WI38 (cell line): Measurements from ENCODE around the gene CCDC78.

ENCODE experiments used
- H3K4me3 ChIP-seq: 2 replicates; pipeline ENCODE4 v1.5.1; 2011; ENCODE audit warnings: low read depth, mild to moderate bottlenecking, control low read depth, low read length
- CTCF ChIP-seq: IDR thresholded peaks from 2 replicates; pipeline ENCODE4 v1.5.1; 2012; ENCODE audit warnings: low read depth, mild to moderate bottlenecking, control low read depth, low read length

CCDC78 gene

DNA sequence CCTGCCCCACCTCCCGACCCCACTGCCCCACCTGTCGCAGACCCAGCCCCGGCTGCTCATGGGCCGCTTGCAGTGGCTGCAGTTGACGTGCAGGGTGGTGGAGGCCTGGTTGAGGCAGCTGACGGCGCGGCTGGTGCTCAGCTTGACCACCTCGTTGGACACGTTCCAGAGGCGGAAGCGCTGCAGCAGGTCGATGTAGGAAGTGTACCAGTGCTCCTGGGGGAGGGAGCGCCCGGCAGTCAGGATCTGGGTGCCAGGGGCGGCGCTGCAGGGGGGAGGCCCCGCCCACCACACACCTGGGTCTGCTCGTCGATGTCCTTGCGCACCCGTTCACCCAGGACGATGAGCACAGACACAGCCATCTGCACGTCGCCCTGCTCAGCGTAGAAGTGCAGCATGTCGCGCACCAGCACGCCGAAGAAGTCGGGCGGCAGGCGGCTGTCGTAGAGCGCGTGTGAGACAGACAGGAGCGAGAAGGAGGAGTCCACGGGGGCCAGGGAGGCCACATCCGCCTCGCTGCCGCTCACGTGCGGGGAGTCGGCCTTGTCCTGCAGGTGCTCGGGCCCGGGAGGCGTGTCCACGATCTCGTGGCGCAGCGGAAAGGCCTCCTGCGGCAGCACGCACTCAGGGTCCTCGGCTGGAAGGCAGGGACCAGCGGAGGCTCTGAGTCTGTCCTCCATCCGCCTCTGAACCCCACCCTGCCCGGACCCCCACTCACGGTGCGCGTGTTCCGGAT lies 41.1 kb downstream of the CCDC78 start:
- H3K4me3 ChIP-seq: no peak overlapping the region
- TF ChIP-seq CTCF: no peak

DNA sequence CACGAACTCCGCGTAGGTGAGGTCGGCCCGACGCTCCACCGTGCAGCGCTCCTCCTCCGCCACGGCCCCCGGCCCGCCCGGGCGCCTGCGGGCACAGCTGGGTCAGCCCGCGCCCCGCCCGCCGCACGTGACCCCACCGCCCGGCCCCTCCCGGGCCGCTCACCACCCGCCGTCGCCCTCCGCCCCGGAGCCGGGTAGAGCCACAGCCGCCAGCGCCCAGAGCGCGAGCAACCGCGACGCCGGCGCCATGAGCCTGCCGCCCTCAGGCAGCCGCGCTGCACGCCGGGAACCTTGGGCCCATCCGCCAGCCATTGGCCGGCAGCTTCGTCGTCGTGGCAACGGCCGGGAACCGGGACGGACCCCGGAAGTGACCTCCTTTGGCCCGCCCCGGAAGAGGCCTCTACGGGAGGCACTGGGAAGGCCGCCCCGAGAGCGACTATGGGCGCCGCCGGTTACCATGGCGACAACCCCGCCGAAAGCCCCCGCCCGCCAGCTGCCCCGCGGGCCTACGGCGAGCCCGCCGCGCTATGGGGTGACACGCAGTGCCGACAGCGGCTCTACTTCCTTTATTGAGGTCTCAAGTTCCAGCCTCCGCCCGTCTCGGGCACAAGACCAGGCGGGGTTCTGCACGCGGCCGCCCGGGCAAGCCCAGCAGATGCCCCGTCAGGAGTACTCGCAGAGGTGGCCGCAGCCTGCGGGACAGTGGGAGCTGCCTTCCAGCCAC lies 42.0 kb downstream of the CCDC78 start, which contains the start of gene JMJD8:
TSS of gene JMJD8 (minus strand) at position 264 of the 724 bp plus-strand sequence. CDS start at position 249, 15 bp downstream.
- no peak for TF ChIP-seq CTCF
- H3K4me3 ChIP-seq: peak within 1 kb of the TSS; percentile 54

DNA sequence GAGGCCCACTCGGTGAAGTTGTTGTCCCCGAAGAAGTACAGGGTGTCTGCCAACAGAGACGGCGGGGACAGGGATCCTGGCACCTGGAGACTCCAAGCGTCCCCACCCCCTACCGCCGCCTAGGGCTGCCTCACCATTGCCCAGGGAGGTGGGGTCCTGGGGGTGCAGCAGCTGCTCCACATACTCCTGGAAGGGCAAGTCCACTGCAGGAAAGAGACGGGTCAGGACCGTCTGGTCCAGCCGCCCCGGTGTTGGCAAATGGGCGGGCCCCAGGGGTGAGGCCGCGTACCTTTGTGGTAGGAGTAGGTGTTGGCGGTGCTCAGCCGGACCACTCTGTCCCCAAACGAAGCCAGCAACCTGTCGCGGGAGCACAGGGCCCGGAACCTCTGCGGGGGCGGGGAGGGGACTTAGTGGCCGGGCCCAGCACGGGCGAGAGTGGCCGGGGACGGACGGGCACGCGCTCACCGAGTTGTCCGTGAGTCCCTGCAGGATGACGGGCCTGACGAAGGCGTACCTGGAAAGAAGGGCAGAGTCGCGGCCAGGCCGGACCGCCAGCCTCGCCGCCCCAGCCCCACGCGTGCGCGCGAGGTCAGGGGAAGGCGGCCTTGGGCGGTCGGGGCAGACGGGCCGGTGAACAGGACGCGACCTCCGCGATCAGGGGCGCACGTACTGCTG lies 42.7 kb downstream of the CCDC78 start:
- peak overlapping the region; percentile 54 for H3K4me3 ChIP-seq
- TF ChIP-seq CTCF: no peak

- no peak overlapping the region for H3K4me3 ChIP-seq
- TF ChIP-seq CTCF: no peak
These were observed 43.5 kb downstream of the CCDC78 start for GRCh38 chr16:682493-683395.

DNA sequence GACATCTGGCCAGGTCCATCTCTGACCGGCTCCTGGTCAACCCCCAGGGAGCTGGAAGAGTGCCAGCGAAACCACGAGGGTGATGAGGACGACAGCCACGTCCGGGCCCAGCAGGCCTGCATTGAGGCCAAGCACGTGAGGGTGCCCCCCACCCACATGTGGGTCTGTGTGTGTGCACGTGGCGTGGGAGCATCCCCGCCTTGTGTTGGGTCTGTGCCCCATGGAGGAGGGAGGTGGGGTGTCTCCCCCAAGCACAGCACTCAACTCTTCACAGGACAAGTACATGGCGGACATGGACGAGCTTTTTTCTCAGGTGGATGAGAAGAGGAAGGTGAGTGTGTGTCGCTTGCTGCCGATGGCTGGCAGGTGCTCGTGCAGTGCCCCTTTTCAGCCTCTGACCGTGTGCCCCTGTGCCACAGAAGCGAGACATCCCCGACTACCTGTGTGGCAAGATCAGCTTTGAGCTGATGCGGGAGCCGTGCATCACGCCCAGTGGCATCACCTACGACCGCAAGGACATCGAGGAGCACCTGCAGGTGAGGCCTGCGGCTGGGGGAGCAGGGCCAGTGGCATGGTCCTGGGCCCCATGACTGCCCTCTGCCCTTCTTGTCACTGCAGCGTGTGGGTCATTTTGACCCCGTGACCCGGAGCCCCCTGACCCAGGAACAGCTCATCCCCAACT lies 44.4 kb downstream of the CCDC78 start:
- no peak for TF ChIP-seq CTCF
- H3K4me3 ChIP-seq: peak overlapping the region; percentile 82

- peak overlapping the region; percentile 82 for H3K4me3 ChIP-seq
- no peak for TF ChIP-seq CTCF
These were observed 45.1 kb downstream of the CCDC78 start for GRCh38 chr16:680967-681745.
